ENCODE results near the gene ANOS1. TPM values are rescaled to one million over a fixed set of nuclear protein-coding genes. Genes with fewer than 3 reads are reported as not detected.

Gene ANOS1
- total and polyA plus RNA-seq, 2 of the 8 experiments (the other 6 are each of a cell fraction or from before 2014, with no cell fraction given): 34.4 to 59.0 TPM

- no peak for TF ChIP-seq PHF8 (conservative IDR thresholded peaks at IDR 0.05; ENCODE audit: low read depth, low read length)
- TF ChIP-seq, protein P1, sequence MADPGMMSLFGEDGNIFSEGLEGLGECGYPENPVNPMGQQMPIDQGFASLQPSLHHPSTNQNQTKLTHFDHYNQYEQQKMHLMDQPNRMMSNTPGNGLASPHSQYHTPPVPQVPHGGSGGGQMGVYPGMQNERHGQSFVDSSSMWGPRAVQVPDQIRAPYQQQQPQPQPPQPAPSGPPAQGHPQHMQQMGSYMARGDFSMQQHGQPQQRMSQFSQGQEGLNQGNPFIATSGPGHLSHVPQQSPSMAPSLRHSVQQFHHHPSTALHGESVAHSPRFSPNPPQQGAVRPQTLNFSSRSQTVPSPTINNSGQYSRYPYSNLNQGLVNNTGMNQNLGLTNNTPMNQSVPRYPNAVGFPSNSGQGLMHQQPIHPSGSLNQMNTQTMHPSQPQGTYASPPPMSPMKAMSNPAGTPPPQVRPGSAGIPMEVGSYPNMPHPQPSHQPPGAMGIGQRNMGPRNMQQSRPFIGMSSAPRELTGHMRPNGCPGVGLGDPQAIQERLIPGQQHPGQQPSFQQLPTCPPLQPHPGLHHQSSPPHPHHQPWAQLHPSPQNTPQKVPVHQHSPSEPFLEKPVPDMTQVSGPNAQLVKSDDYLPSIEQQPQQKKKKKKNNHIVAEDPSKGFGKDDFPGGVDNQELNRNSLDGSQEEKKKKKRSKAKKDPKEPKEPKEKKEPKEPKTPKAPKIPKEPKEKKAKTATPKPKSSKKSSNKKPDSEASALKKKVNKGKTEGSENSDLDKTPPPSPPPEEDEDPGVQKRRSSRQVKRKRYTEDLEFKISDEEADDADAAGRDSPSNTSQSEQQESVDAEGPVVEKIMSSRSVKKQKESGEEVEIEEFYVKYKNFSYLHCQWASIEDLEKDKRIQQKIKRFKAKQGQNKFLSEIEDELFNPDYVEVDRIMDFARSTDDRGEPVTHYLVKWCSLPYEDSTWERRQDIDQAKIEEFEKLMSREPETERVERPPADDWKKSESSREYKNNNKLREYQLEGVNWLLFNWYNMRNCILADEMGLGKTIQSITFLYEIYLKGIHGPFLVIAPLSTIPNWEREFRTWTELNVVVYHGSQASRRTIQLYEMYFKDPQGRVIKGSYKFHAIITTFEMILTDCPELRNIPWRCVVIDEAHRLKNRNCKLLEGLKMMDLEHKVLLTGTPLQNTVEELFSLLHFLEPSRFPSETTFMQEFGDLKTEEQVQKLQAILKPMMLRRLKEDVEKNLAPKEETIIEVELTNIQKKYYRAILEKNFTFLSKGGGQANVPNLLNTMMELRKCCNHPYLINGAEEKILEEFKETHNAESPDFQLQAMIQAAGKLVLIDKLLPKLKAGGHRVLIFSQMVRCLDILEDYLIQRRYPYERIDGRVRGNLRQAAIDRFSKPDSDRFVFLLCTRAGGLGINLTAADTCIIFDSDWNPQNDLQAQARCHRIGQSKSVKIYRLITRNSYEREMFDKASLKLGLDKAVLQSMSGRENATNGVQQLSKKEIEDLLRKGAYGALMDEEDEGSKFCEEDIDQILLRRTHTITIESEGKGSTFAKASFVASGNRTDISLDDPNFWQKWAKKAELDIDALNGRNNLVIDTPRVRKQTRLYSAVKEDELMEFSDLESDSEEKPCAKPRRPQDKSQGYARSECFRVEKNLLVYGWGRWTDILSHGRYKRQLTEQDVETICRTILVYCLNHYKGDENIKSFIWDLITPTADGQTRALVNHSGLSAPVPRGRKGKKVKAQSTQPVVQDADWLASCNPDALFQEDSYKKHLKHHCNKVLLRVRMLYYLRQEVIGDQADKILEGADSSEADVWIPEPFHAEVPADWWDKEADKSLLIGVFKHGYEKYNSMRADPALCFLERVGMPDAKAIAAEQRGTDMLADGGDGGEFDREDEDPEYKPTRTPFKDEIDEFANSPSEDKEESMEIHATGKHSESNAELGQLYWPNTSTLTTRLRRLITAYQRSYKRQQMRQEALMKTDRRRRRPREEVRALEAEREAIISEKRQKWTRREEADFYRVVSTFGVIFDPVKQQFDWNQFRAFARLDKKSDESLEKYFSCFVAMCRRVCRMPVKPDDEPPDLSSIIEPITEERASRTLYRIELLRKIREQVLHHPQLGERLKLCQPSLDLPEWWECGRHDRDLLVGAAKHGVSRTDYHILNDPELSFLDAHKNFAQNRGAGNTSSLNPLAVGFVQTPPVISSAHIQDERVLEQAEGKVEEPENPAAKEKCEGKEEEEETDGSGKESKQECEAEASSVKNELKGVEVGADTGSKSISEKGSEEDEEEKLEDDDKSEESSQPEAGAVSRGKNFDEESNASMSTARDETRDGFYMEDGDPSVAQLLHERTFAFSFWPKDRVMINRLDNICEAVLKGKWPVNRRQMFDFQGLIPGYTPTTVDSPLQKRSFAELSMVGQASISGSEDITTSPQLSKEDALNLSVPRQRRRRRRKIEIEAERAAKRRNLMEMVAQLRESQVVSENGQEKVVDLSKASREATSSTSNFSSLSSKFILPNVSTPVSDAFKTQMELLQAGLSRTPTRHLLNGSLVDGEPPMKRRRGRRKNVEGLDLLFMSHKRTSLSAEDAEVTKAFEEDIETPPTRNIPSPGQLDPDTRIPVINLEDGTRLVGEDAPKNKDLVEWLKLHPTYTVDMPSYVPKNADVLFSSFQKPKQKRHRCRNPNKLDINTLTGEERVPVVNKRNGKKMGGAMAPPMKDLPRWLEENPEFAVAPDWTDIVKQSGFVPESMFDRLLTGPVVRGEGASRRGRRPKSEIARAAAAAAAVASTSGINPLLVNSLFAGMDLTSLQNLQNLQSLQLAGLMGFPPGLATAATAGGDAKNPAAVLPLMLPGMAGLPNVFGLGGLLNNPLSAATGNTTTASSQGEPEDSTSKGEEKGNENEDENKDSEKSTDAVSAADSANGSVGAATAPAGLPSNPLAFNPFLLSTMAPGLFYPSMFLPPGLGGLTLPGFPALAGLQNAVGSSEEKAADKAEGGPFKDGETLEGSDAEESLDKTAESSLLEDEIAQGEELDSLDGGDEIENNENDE (IDR thresholded peaks at IDR 0.05; ENCODE audit: insufficient replicate concordance, low read length): no peak
- no peak for TF ChIP-seq CEBPB (IDR thresholded peaks at IDR 0.05; ENCODE audit: low read depth, low read length)
- no peak for TF ChIP-seq SIN3A (conservative IDR thresholded peaks at IDR 0.05 in 1 of 2, IDR thresholded peaks at IDR 0.05 in 1 of 2; ENCODE audit: low read depth in 1 of 2, low read length in 2 of 2)
- TF ChIP-seq SP4 (IDR thresholded peaks at IDR 0.05; ENCODE audit: low read length): no peak
These were observed 102.1 kb downstream of the ANOS1 start (continued) for GRCh38 chrX:8629871-8630270.
